Tibial nerve (tissue), 4 donors: ENCODE results near the gene DUSP8. TPM values are rescaled to one million over a fixed set of nuclear protein-coding genes. Genes with fewer than 3 reads are reported as not detected.

Source experiments
- DNase-seq, 2 donors: peaks; one replicate each; pipeline ENCODE4 v3.0.0-alpha.2; 2019; ENCODE audit warnings: low spot score in 2 of 2
- H3K27ac ChIP-seq, 4 donors: fragments of 200-600 bp; sonication (generic) in 3 of 4; one replicate each; pipeline ENCODE4 v1.5.1; 2017 to 2019; ENCODE audit warnings: mild to moderate bottlenecking in 1 of 4
- H3K27me3 ChIP-seq, 2 donors: fragments of 200-600 bp; sonication (generic) in 1 of 2; one replicate each; pipeline versions ENCODE4 v1.5.1 to v1.6.0; 2017 to 2019
- H3K36me3 ChIP-seq, 3 donors: fragments of 200-600 bp; sonication (generic); one replicate each; pipeline ENCODE4 v1.5.1; 2018 to 2019
- H3K4me1 ChIP-seq, 4 donors: fragments of 200-600 bp; sonication (generic) in 3 of 4; one replicate each; pipeline ENCODE4 v1.5.1; 2017 to 2019
- H3K4me3 ChIP-seq, 4 donors: fragments of 200-600 bp; sonication (generic) in 3 of 4; one replicate each; pipeline ENCODE4 v1.5.1; 2017 to 2019; ENCODE audit warnings: mild to moderate bottlenecking in 1 of 4, moderate library complexity in 1 of 4
- H3K9me3 ChIP-seq, 4 donors: fragments of 200-600 bp; sonication (generic) in 3 of 4; one replicate each; pipeline ENCODE4 v1.5.1; 2017 to 2019
- EP300 ChIP-seq, 2 donors: sonication (generic); formaldehyde crosslinking; IDR thresholded peaks; one replicate each; pipeline ENCODE4 v1.6.1; 2017; ENCODE audit warnings: antibody characterized with exemption in 2 of 2, mild to moderate bottlenecking in 1 of 2
- POLR2A ChIP-seq, 2 donors: fragments of 450-650 bp; IDR thresholded peaks; one replicate each; pipeline ENCODE4 v1.6.1; 2017; ENCODE audit warnings: antibody characterized with exemption in 2 of 2, mild to moderate bottlenecking in 2 of 2, moderate library complexity in 2 of 2
- WGBS, 2 donors: methylation state at CpG; one replicate each; pipeline ENCODE4 v1.1.5; 2018; 5-methylcytosine and 5-hydroxymethylcytosine counted together
- total RNA-seq, 4 donors: library from RNA; depleted of rRNA; stranded (reverse); fragments of >200 nt; gene quantifications; one replicate each; pipeline ENCODE4 v1.1.0, GENCODE V29; 2016
- TF ChIP-seq, protein P1 (sequence below), 5 experiments: fragments of 200-600 bp in 3 of 5; fragments of 450-650 bp in 2 of 5; sonication (generic) in 3 of 5; IDR thresholded peaks; one replicate each; pipeline ENCODE4 v1.5.1; 2016 to 2019; ENCODE audit warnings: antibody characterized with exemption in 5 of 5, mild to moderate bottlenecking in 3 of 5, moderate library complexity in 2 of 5

The DUSP8 gene
- total RNA-seq, 4 donors from 2014 or later = 1.9 to 10.8 (median 3.4) TPM

- Histone ChIP-seq H3K36me3 (no peaks in the 10 kb centered on the region), H3K4me1 (peaks cover 0 to 39% (median 28%) of the 10 kb centered on the region in 4 donors), H3K27me3 (peaks cover 0 to 40% of the 10 kb centered on the region in 2 donors), H3K4me3 (peak overlapping the region in 3 of 4 donors; percentile 26 to 45 (median 41)), H3K9me3 (no peaks in the 10 kb centered on the region), H3K27ac (peak overlapping the region in 3 of 4 donors; percentile 23 to 82 (median 53))
- no peak for DNase-seq
- 2 to 4% methylated on average over 8 to 31 of the region's 106 CpGs for WGBS, 2 donors
- TF ChIP-seq POLR2A (IDR thresholded peaks at IDR 0.05) (no peak), EP300 (IDR thresholded peaks at IDR 0.05) (no peak)
- TF ChIP-seq, protein P1, sequence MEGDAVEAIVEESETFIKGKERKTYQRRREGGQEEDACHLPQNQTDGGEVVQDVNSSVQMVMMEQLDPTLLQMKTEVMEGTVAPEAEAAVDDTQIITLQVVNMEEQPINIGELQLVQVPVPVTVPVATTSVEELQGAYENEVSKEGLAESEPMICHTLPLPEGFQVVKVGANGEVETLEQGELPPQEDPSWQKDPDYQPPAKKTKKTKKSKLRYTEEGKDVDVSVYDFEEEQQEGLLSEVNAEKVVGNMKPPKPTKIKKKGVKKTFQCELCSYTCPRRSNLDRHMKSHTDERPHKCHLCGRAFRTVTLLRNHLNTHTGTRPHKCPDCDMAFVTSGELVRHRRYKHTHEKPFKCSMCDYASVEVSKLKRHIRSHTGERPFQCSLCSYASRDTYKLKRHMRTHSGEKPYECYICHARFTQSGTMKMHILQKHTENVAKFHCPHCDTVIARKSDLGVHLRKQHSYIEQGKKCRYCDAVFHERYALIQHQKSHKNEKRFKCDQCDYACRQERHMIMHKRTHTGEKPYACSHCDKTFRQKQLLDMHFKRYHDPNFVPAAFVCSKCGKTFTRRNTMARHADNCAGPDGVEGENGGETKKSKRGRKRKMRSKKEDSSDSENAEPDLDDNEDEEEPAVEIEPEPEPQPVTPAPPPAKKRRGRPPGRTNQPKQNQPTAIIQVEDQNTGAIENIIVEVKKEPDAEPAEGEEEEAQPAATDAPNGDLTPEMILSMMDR (IDR thresholded peaks at IDR 0.05) = peak; percentile 72 to 93 (median 89)
These were observed 25.3 kb downstream of the DUSP8 start for GRCh38 chr11:1546536-1547466.

- Histone ChIP-seq H3K36me3 (no peaks in the 10 kb centered on the region), H3K4me3 (no peak overlapping the region), H3K4me1 (peaks cover 0 to 44% (median 31%) of the 10 kb centered on the region in 4 donors), H3K27ac (peak overlapping the region in 1 of 4 donors; percentile 82), H3K9me3 (no peaks in the 10 kb centered on the region), H3K27me3 (peaks cover 0 to 40% of the 10 kb centered on the region in 2 donors)
- 20 to 25% methylated on average over 17 to 18 of the region's 18 CpGs for WGBS, 2 donors
- TF ChIP-seq POLR2A (IDR thresholded peaks at IDR 0.05) (no peak), EP300 (IDR thresholded peaks at IDR 0.05) (no peak)
- TF ChIP-seq, protein P1 (IDR thresholded peaks at IDR 0.05) = no peak
- DNase-seq = no peak
These were observed 26.0 kb downstream of the DUSP8 start for GRCh38 chr11:1546077-1546535.

- H3K4me1 ChIP-seq = peaks cover 0 to 49% (median 33%) of the 10 kb centered on the region in 4 donors
- peaks cover 0 to 40% of the 10 kb centered on the region in 2 donors for H3K27me3 ChIP-seq
- TF ChIP-seq POLR2A (IDR thresholded peaks at IDR 0.05) (no peak), EP300 (IDR thresholded peaks at IDR 0.05) (no peak)
- TF ChIP-seq, protein P1 (IDR thresholded peaks at IDR 0.05) = no peak
- H3K36me3 ChIP-seq = no peaks in the 10 kb centered on the region
- no peak for DNase-seq
- H3K27ac ChIP-seq = no peak overlapping the region
- H3K9me3 ChIP-seq = no peaks in the 10 kb centered on the region
- 81 to 85% methylated on average over 5 of the region's 5 CpGs for WGBS, 2 donors
- no peak overlapping the region for H3K4me3 ChIP-seq
These were observed 26.6 kb downstream of the DUSP8 start for GRCh38 chr11:1545432-1545831.

DNA sequence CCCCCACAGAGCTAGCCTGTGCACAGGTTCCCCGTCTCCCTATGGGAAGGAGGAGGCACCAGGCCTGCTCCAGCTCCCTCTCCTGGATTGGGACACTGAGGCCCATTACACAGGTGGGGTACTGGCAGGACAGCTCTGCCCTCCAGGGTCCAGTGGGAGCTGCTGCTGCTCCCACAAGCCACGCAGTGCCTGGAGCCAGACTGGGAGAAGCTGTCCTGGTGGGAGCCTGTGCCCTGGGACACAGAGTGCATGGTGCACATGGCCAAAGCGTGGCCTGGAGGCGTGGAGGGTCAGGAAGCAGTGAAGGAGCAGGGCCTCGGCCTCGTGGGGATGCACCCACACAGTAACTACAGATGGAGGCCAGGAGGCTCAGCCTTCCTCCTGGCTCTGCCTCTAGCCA lies 27.5 kb downstream of the DUSP8 start:
- no peak for TF ChIP-seq EP300 (IDR thresholded peaks at IDR 0.05)
- TF ChIP-seq, protein P1 (IDR thresholded peaks at IDR 0.05) = no peak
- no peak for TF ChIP-seq POLR2A (IDR thresholded peaks at IDR 0.05)
- DNase-seq = no peak
- no peaks in the 10 kb centered on the region for H3K36me3 ChIP-seq
- WGBS, 2 donors = 77 to 82% methylated on average over 5 to 6 of the region's 6 CpGs
- H3K4me1 ChIP-seq = peaks cover 0 to 49% (median 33%) of the 10 kb centered on the region in 4 donors
- H3K27me3 ChIP-seq = peaks cover 0 to 40% of the 10 kb centered on the region in 2 donors
- H3K9me3 ChIP-seq = no peaks in the 10 kb centered on the region
- H3K27ac ChIP-seq = peak overlapping the region in 1 of 4 donors; percentile 22
- no peak overlapping the region for H3K4me3 ChIP-seq
